Astrocyte of the cerebellum (primary cell): ENCODE results near the gene SLC27A1.

Source experiments
- DNase-seq: peaks from one replicate; pipeline ENCODE4 v3.0.0-alpha.2; 2011; ENCODE audit warnings: low read depth
- H3K4me3 ChIP-seq: 2 replicates; pipeline ENCODE4 v1.5.1; 2011; ENCODE audit warnings: mild to moderate bottlenecking, low read depth, low read length, moderate library complexity
- CTCF ChIP-seq: IDR thresholded peaks from 2 replicates; pipeline ENCODE4 v1.5.1; 2012; ENCODE audit warnings: low read length, low read depth, moderate library complexity, mild to moderate bottlenecking; ENCODE audit errors: missing control alignments
- in situ Hi-C: cut with HindIII; loops from 2 replicates; pipeline ENCODE4 v1.10.0; 2017; ENCODE audit warnings: low sequenced_read_pairs

SLC27A1 gene

GRCh38 chr19:17540174-17540573 lies 69.8 kb downstream of the SLC27A1 start:
- in situ Hi-C loops, result no loop called here
- DNase-seq, result no peak
- no peak for TF ChIP-seq CTCF
- no peak overlapping the region for H3K4me3 ChIP-seq

- no peak for TF ChIP-seq CTCF
- in situ Hi-C loops, result no loop called here
- no peak overlapping the region for H3K4me3 ChIP-seq
- no peak for DNase-seq
Observed at GRCh38 chr19:17541184-17541759, 70.9 kb downstream of the SLC27A1 start.

GRCh38 chr19:17542042-17542441 lies 71.7 kb downstream of the SLC27A1 start:
- H3K4me3 ChIP-seq, result no peak overlapping the region
- no peak for TF ChIP-seq CTCF
- in situ Hi-C loops, result no loop called here
- no peak for DNase-seq

- H3K4me3 ChIP-seq, result no peak overlapping the region
- no peak for DNase-seq
- TF ChIP-seq CTCF, result no peak
- in situ Hi-C loops, result no loop called here
Observed at GRCh38 chr19:17542793-17543582, 72.7 kb downstream of the SLC27A1 start.

GRCh38 chr19:17543986-17544385 lies 73.7 kb downstream of the SLC27A1 start:
- H3K4me3 ChIP-seq, result no peak overlapping the region
- TF ChIP-seq CTCF, result no peak
- in situ Hi-C loops, result no loop called here
- no peak for DNase-seq

GRCh38 chr19:17544418-17544817 lies 74.1 kb downstream of the SLC27A1 start:
- in situ Hi-C loops, result no loop called here
- TF ChIP-seq CTCF, result no peak
- H3K4me3 ChIP-seq, result no peak overlapping the region
- DNase-seq, result no peak
